Thymus (tissue), 11 donors: ENCODE data around the gene CNKSR2. TPM values are rescaled to one million over a fixed set of nuclear protein-coding genes. Genes with fewer than 3 reads are reported as not detected.
"Not testable (repeated sequence)": the region's sequence is repeated elsewhere in the genome, so short reads cannot be mapped to it uniquely, and the experiment has no call there.

Experiments
- DNase-seq, 9 donors: peaks; one replicate each; pipeline ENCODE4 v3.0.0-alpha.2; 2013; ENCODE audit warnings: low spot score in 9 of 9, low read depth in 6 of 9, missing footprints in 1 of 9
- H3K27ac ChIP-seq, 2 donors: one replicate each; pipeline ENCODE4 v1.5.1; 2013; ENCODE audit warnings: control low read depth in 1 of 2, low read depth in 1 of 2, low read length in 1 of 2, mild to moderate bottlenecking in 1 of 2, moderate library complexity in 1 of 2
- H3K27me3 ChIP-seq, 2 donors: one replicate each; pipeline ENCODE4 v1.5.1; 2013; ENCODE audit warnings: low read length in 1 of 2; ENCODE audit not compliant: control insufficient read depth in 2 of 2, insufficient read depth in 1 of 2
- H3K36me3 ChIP-seq, 2 donors: one replicate each; pipeline ENCODE4 v1.5.1; 2013; ENCODE audit warnings: low read length in 1 of 2, mild to moderate bottlenecking in 1 of 2, moderate library complexity in 1 of 2; ENCODE audit not compliant: control insufficient read depth in 2 of 2, insufficient read depth in 2 of 2
- H3K4me1 ChIP-seq, 2 donors: one replicate each; pipeline ENCODE4 v1.5.1; 2013; ENCODE audit warnings: low read length in 2 of 2; ENCODE audit not compliant: control insufficient read depth in 2 of 2, insufficient read depth in 2 of 2
- H3K4me3 ChIP-seq, 2 donors: one replicate each; pipeline ENCODE4 v1.5.1; 2013; ENCODE audit warnings: low read length in 2 of 2, control low read depth in 1 of 2, mild to moderate bottlenecking in 1 of 2
- H3K9me3 ChIP-seq, 2 donors: one replicate each; pipeline ENCODE4 v1.5.1; 2013; ENCODE audit warnings: low read length in 1 of 2, mild to moderate bottlenecking in 1 of 2; ENCODE audit not compliant: control insufficient read depth in 2 of 2, insufficient read depth in 1 of 2
- WGBS: extraction: QIAGEN DNeasy Blood & Tissue Kit; methylation state at CpG from one replicate; pipeline ENCODE4 v1.1.7; 2013; 5-methylcytosine and 5-hydroxymethylcytosine counted together
- polyA plus RNA-seq: library from polyadenylated mRNA; stranded (reverse); fragments of 200-250 nt; gene quantifications from one replicate; pipeline ENCODE4 v1.2.3, GENCODE V29; 2013
- total RNA-seq: library from RNA; stranded (reverse); fragments of 120-200 nt; gene quantifications from one replicate; pipeline ENCODE4 v1.2.4, GENCODE V29; 2013
- donor health status: healthy.

Gene CNKSR2
- total and polyA plus RNA-seq, 2 donors: 2.1 to 3.4 TPM

DNA sequence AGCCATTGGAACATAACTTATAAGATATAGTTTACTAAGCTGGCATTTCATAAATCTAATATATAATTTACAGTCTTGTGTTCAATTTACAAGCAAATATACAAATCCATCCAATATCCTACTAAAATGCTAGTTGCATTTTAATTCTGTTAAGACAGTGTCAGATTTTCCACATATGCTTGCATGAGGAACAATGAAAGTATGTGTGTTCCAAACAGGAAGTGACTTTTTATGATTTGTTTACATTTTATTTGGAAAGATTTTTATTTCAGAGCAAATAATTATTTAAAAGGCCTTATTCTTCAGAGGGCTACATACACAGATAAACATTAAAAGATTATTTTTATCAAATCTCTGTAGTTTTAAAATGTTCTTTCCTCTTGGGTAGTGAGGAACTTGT lies 153.9 kb downstream of the CNKSR2 start:
- no peaks in the 10 kb centered on the region for H3K9me3 ChIP-seq
- H3K27ac ChIP-seq: no peak overlapping the region
- no peaks in the 10 kb centered on the region for H3K27me3 ChIP-seq
- no peaks in the 10 kb centered on the region for H3K4me1 ChIP-seq
- H3K36me3 ChIP-seq: no peaks in the 10 kb centered on the region
- DNase-seq: no peak
- no peak overlapping the region for H3K4me3 ChIP-seq

DNA sequence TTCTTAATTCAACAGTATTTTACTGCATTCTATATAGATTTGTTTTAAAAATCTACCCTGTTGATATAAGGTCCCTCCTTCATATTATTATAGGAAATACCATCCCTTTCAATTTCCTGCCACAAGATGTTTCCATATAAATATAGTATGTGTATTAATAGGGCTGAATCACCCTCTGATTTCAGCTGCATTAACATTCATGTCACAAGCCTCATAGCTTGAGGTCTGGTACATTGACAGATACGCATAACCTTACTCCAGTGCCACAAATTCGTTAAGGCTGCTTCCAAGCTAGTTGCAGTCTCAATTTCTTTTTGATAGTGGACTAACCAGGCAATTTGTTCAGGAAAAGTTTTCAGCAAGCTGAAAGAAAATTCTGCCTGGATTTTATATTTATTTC lies 155.6 kb downstream of the CNKSR2 start:
- Histone ChIP-seq H3K9me3 (no peaks in the 10 kb centered on the region), H3K4me3 (no peak overlapping the region), H3K27ac (no peak overlapping the region), H3K4me1 (no peaks in the 10 kb centered on the region), H3K36me3 (no peaks in the 10 kb centered on the region), H3K27me3 (no peaks in the 10 kb centered on the region)
- DNase-seq: no peak
- 95% methylated on average over 2 of the region's 2 CpGs for WGBS

DNA sequence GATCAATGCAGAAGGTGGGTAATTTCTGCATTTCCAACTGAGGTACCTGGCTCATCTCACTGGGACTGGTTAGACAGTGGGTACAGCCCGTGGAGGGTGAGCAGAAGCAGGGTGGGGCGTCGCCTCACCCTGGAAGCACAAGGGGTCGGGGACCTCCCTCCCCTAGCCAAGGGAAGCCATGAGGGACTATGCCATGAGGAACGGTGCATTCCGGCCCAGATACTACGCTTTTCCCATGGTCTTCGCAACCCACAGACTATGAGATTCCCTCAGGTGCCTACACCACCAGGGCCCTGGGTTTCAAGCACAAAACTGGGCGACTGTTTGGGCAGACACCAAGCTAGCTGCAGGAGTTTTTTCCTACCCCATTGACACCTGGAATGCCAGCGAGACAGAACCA lies 170.4 kb downstream of the CNKSR2 start:
- H3K27ac ChIP-seq, H3K4me1 ChIP-seq, H3K36me3 ChIP-seq, H3K4me3 ChIP-seq, DNase-seq, H3K9me3 ChIP-seq, H3K27me3 ChIP-seq: not testable (repeated sequence)
- WGBS: 97% methylated on average over 10 of the region's 10 CpGs

DNA sequence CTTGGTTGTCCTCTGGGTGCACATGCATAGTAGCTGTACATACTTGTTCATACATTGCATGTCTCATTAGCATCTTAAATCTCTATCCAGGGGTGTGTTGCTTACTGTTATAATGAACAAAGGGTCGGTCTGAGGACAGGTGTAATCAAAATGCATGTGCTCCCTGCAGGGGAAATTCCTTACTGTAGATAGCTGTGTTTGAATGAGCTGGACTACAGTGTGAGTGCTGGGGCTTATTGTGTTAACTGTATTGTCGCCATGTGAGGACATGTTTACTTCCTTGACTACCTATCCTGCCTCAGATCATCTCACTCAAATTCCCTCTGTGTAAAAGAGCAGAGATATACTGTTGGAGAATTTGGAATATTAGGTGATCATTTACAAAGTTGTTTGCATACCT lies 185.2 kb downstream of the CNKSR2 start:
- Histone ChIP-seq H3K9me3 (no peaks in the 10 kb centered on the region), H3K27ac (no peak overlapping the region), H3K36me3 (no peaks in the 10 kb centered on the region), H3K27me3 (no peaks in the 10 kb centered on the region), H3K4me3 (no peak overlapping the region), H3K4me1 (no peaks in the 10 kb centered on the region)
- DNase-seq: no peak
- 94% methylated on average over 2 of the region's 2 CpGs for WGBS

DNA sequence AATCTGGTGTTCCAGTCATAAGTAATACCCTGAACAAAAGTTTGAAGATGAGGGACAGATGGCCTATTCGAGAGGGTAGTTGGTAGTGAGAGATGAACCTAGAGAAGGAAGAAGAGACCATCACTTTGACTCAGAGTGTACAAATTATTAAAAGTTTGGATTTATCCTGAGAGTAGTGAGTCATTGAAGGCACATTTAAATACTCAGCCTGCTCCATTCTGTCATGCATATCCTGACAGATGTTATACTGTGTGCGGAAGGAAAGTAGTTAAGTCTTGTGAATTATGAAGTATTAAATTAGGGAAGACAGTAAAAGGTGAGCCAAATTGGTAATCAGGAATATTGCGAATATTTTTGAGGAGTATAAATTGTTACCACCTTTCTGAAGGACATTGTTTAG lies 190.8 kb downstream of the CNKSR2 start:
- H3K27ac ChIP-seq: no peak overlapping the region
- no peak overlapping the region for H3K4me3 ChIP-seq
- WGBS: over 99% methylated on average over 3 of the region's 3 CpGs
- H3K4me1 ChIP-seq: no peaks in the 10 kb centered on the region
- no peaks in the 10 kb centered on the region for H3K27me3 ChIP-seq
- no peaks in the 10 kb centered on the region for H3K36me3 ChIP-seq
- no peak for DNase-seq
- H3K9me3 ChIP-seq: no peaks in the 10 kb centered on the region

DNA sequence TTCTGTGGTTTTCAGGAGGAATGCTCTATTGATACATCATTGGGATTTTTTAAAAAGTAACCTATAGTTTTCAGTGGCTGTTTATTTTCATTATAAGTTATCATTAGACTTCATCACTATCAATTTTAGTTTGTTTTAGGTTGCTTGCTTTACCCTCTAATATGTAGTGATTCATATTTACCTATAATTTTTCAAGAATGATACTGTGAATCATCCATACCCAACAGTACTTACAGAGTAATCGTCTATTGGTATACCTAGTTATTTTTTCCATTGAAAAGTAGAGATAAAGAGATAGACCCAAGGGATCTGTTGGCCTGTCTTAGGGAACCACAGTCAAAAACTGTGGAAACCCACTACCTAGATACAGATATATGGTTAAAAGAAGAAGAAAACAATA lies 200.6 kb downstream of the CNKSR2 start:
- Histone ChIP-seq H3K4me1 (no peaks in the 10 kb centered on the region), H3K27me3 (no peaks in the 10 kb centered on the region), H3K9me3 (peaks cover 0 to 8% of the 10 kb centered on the region in 2 donors), H3K36me3 (no peaks in the 10 kb centered on the region), H3K4me3 (no peak overlapping the region), H3K27ac (no peak overlapping the region)
- no peak for DNase-seq
- WGBS: 96% methylated on average over 1 of the region's 1 CpG

DNA sequence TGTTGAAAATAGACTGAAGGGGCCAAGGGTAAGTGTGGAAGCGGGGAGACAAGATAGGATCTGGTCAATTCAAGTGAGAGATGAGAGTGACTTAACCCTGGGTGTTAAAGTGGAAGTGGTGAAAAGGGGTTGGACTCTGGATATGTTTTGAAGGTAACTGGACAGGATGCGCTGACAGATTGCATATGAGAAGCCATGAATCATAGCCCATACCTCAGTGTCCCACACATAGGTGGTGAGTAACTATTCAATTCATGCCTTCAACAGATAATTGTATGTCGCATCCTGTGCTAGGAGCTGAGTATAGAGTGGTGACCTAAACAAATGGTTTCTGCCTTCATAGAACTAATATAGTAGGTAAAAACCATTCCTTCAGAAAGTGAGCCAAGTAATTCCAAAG lies 207.3 kb downstream of the CNKSR2 start:
- DNase-seq: no peak
- Histone ChIP-seq H3K4me3 (no peak overlapping the region), H3K9me3 (no peaks in the 10 kb centered on the region), H3K27me3 (no peaks in the 10 kb centered on the region), H3K36me3 (no peaks in the 10 kb centered on the region), H3K4me1 (no peaks in the 10 kb centered on the region), H3K27ac (no peak overlapping the region)
- 98% methylated on average over 3 of the region's 3 CpGs for WGBS

DNA sequence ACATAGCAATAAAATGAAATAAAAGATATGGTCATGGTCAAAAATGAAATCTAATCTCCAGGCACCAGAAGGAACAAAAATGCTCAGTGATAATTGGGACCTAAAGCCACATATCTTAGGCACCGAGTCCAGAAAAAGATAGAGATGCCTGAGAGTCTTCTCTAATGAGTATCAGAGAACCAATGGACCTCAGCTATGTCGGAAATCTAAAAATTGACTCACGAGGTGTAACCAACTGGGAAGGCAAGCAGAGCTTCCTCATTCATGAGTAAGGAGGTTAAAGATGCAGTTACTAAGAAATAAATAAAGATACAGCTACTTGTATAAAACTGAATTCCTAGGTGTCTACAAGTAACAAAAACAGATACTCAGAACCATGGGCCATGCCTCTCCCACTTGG lies 211.8 kb downstream of the CNKSR2 start:
- Histone ChIP-seq H3K4me3 (no peak overlapping the region), H3K9me3 (no peaks in the 10 kb centered on the region), H3K4me1 (no peaks in the 10 kb centered on the region), H3K27ac (no peak overlapping the region), H3K36me3 (no peaks in the 10 kb centered on the region), H3K27me3 (no peaks in the 10 kb centered on the region)
- 94% methylated on average over 3 of the region's 3 CpGs for WGBS
- DNase-seq: no peak

DNA sequence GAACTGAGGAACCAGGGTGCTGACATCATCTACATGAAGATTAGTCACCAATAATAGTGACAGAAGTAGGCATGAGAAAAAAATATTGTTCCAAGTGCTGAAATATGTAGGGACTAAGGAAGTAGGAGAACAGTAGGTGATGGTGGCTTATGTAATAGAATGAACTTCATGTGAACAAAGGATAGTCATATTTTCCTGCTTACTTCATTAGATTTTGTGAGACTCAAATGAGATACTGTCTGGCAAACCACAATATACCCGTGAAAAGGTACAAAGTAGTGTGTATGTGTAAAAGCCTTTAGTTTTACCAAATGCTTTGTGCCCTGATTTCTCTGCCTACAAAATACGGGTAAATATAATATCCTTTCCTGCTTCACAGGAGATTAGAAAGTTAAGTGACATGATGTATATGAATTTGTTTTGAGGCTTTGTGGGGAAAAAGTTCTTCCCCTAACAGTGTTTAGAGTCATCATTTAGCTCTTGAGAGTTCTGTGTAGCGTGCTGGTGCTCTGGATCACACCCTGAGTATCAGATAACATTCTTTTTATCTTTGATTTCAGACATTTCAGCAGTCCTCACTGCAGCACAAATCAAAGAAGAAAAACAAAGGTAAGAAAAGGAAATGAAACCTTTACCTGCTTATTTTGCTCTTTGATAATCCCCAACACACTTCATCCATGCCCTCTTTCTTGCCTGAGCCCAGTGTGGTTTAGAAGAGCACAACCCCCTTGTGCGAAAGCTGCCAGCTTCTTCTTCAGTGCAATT lies 216.0 kb downstream of the CNKSR2 start:
- H3K4me1 ChIP-seq: no peaks in the 10 kb centered on the region
- H3K27me3 ChIP-seq: no peaks in the 10 kb centered on the region
- 70% methylated on average over 4 of the region's 4 CpGs for WGBS
- DNase-seq: peak in 4 of 9 donors; percentile 1 to 32 (median 4)
- no peaks in the 10 kb centered on the region for H3K36me3 ChIP-seq
- no peak overlapping the region for H3K4me3 ChIP-seq
- no peak overlapping the region for H3K27ac ChIP-seq
- no peaks in the 10 kb centered on the region for H3K9me3 ChIP-seq
